ENCODE data around the gene SMCHD1.

DNA sequence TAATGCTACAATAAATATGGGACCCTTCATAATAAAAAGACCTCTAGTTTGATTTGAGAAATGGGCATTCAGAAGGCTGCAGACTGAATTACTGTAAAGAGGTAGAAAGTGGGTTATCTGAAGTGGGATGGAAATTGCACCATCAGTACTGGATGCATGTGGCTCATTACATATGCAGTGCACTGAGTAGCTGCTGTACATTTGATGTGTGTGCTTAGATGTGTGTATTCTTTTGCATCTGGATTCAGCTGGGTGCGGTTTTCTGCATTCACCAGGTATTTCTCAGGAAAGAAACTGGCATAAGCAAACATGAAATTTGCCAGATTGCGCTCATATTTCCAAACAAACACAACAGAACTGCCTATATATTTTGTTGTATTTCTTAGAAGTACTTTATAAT, 45.9 kb upstream of the SMCHD1 start:
- TF ChIP-seq TAF1 (IDR thresholded peaks at IDR 0.05; ENCODE audit: borderline replicate concordance, insufficient read depth, low read length) = no peak
- TF ChIP-seq POLR2AphosphoS5 (IDR thresholded peaks at IDR 0.05; ENCODE audit: low read depth, low read length) = no peak

Measured in PFSK-1 (cell line).